CD14-positive monocyte (primary cell): Measurements from ENCODE around the gene SERPINB4. TPM values are rescaled to one million over a fixed set of nuclear protein-coding genes. Genes with fewer than 3 reads are reported as not detected.
"Not testable (repeated sequence)": the region's sequence is repeated elsewhere in the genome, so short reads cannot be mapped to it uniquely, and the experiment has no call there.

Experiments
- DNase-seq, 3 donors: peaks; one replicate each; pipeline ENCODE4 v3.0.0-alpha.2; 2011 to 2022
- H2AFZ ChIP-seq: 2 replicates; pipeline ENCODE4 v1.6.0; 2012; ENCODE audit warnings: mild to moderate bottlenecking, low read depth, low read length, inconsistent platforms; ENCODE audit not compliant: insufficient read depth, poor library complexity, severe bottlenecking
- H3K27ac ChIP-seq, 2 donors: 1 replicate in 1 of 2; 2 replicates in 1 of 2; pipeline ENCODE4 v1.5.1; 2012 to 2013; ENCODE audit warnings: low read length in 2 of 2, control low read depth in 1 of 2, inconsistent platforms in 1 of 2, low read depth in 1 of 2, mild to moderate bottlenecking in 1 of 2
- H3K27me3 ChIP-seq, 2 donors: one replicate each; pipeline versions ENCODE4 v1.6.0 to v1.6.1; 2011 to 2013; ENCODE audit warnings: low read length in 2 of 2; ENCODE audit not compliant: control insufficient read depth in 2 of 2, insufficient read depth in 2 of 2
- H3K36me3 ChIP-seq, 2 donors: replicated peaks in 1 of 2; 1 replicate in 1 of 2; 2 replicates in 1 of 2; pipeline versions ENCODE4 v1.5.1 to v1.6.1; 2012 to 2013; ENCODE audit warnings: low read length in 2 of 2, control low read depth in 1 of 2, inconsistent platforms in 1 of 2, mild to moderate bottlenecking in 1 of 2; ENCODE audit not compliant: insufficient read depth in 2 of 2, control insufficient read depth in 1 of 2
- H3K4me1 ChIP-seq, 2 donors: 1 replicate in 1 of 2; 2 replicates in 1 of 2; pipeline versions ENCODE4 v1.5.1 to v1.6.1; 2012 to 2013; ENCODE audit warnings: low read length in 2 of 2, control low read depth in 1 of 2, inconsistent platforms in 1 of 2, mild to moderate bottlenecking in 1 of 2, moderate library complexity in 1 of 2; ENCODE audit not compliant: insufficient read depth in 2 of 2, control insufficient read depth in 1 of 2
- H3K4me2 ChIP-seq: replicated peaks from 2 replicates; pipeline ENCODE3; 2012; ENCODE audit warnings: low read length, moderate library complexity, mild to moderate bottlenecking; ENCODE audit not compliant: poor library complexity, severe bottlenecking; ENCODE audit errors: extremely low read depth
- H3K4me3 ChIP-seq, 3 experiments: fragments of 200-600 bp in 1 of 3; sonication (generic) in 1 of 3; replicated peaks in 1 of 3; 1 replicate in 2 of 3; 2 replicates in 1 of 3; pipeline ENCODE4 v1.5.1; 2011 to 2013; ENCODE audit warnings: low read length in 3 of 3, mild to moderate bottlenecking in 3 of 3, control low read depth in 2 of 3, low read depth in 2 of 3, inconsistent platforms in 1 of 3, moderate library complexity in 1 of 3
- H3K79me2 ChIP-seq: 2 replicates; pipeline ENCODE4 v1.6.0; 2012; ENCODE audit warnings: mild to moderate bottlenecking, control low read depth, inconsistent platforms, low read length, moderate library complexity; ENCODE audit not compliant: insufficient read depth
- H3K9ac ChIP-seq: 2 replicates; pipeline ENCODE4 v1.6.0; 2017; ENCODE audit warnings: low read length, mild to moderate bottlenecking; ENCODE audit not compliant: insufficient read depth, poor library complexity, severe bottlenecking
- H3K9me3 ChIP-seq, 2 donors: replicated peaks in 1 of 2; 1 replicate in 1 of 2; 2 replicates in 1 of 2; pipeline versions ENCODE4 v1.5.1 to v1.6.1; 2012 to 2013; ENCODE audit warnings: low read length in 2 of 2, control low read depth in 1 of 2; ENCODE audit not compliant: control insufficient read depth in 1 of 2, insufficient read depth in 1 of 2
- H4K20me1 ChIP-seq: 2 replicates; pipeline ENCODE4 v1.6.0; 2012; ENCODE audit warnings: mild to moderate bottlenecking, low read length, control low read depth, moderate library complexity; ENCODE audit not compliant: insufficient read depth
- H3K27ac Mint-ChIP-seq, 7 donors: one replicate each; pipeline ENCODE4 v1.8.0; 2020; ENCODE audit warnings: mild to moderate bottlenecking in 7 of 7, mixed read lengths in 7 of 7, moderate library complexity in 6 of 7, inconsistent platforms in 2 of 7
- H3K27me3 Mint-ChIP-seq, 3 donors: one replicate each; pipeline ENCODE4 v1.8.0; 2021 to 2022; ENCODE audit warnings: low read depth in 3 of 3, mild to moderate bottlenecking in 3 of 3, mixed read lengths in 3 of 3, moderate library complexity in 3 of 3, inconsistent platforms in 1 of 3
- H3K36me3 Mint-ChIP-seq, 2 donors: one replicate each; pipeline ENCODE4 v1.8.0; 2020; ENCODE audit warnings: mixed read lengths in 2 of 2, inconsistent platforms in 1 of 2, mild to moderate bottlenecking in 1 of 2
- H3K4me1 Mint-ChIP-seq: one replicate; pipeline ENCODE4 v1.8.0; 2020; ENCODE audit warnings: mild to moderate bottlenecking, mixed read lengths
- H3K4me3 Mint-ChIP-seq, 2 donors: one replicate each; pipeline ENCODE4 v1.8.0; 2020; ENCODE audit warnings: mild to moderate bottlenecking in 2 of 2, mixed read lengths in 2 of 2, moderate library complexity in 1 of 2
- H3K9me3 Mint-ChIP-seq, 7 donors: one replicate each; pipeline ENCODE4 v1.8.0; 2020 to 2022; ENCODE audit warnings: mixed read lengths in 7 of 7, mild to moderate bottlenecking in 6 of 7, moderate library complexity in 6 of 7, inconsistent platforms in 2 of 7
- WGBS: methylation state at CpG from one replicate; pipeline ENCODE4 v1.1.5; 2013; ENCODE audit warnings: missing lambda C conversion rate; ENCODE audit not compliant: insufficient coverage; 5-methylcytosine and 5-hydroxymethylcytosine counted together
- intact Hi-C, 2 donors: fragments of 100-400 bp; cut with micrococcal nuclease; formaldehyde crosslinking; loops; one replicate each; pipeline versions ENCODE4 v1.15.0 to v1.15.1; 2023
- polyA plus RNA-seq, 3 donors: library from polyadenylated mRNA; depleted of rRNA in 1 of 3; unstranded in 2 of 3; stranded (reverse) in 1 of 3; fragments of 300-500 nt in 2 of 3; fragments of >200 nt in 1 of 3; fragmentation: Illumina TruSeq in 2 of 3; gene quantifications; 1 replicate in 2 of 3; 2 replicates in 1 of 3; pipeline ENCODE4 v1.2.3, GENCODE V29; 2012 to 2021
- TF ChIP-seq, protein P1 (sequence below): fragments of 200-600 bp; IDR thresholded peaks from one replicate; pipeline ENCODE4 v1.8.0; 2022; ENCODE audit warnings: antibody characterized with exemption, mild to moderate bottlenecking

SERPINB4 gene
- polyA plus RNA-seq, 3 donors: not detected

DNA sequence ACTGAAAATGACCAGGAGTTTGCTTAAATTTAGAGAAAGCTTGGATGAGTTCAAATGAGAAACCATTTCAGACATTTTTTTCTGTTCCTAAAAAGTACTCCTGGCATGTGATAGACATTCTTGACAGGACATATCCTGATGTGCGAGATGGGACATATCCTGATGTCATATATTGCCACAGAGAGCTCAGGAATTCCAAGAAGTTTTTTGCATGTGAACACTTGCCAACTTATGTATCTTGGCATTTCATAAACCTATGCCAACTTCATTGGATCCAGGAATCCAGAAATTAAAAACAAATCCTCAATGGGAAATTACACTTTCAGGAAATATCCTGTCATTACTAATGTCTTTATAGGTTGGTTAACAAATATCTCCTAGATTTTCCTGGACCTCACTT lies 20.5 kb upstream of the SERPINB4 start:
- no peaks in the 10 kb centered on the region for H3K4me1 Mint-ChIP-seq
- WGBS: 100% methylated on average over 1 of the region's 1 CpG
- H3K4me3 Mint-ChIP-seq: no peak overlapping the region

DNA sequence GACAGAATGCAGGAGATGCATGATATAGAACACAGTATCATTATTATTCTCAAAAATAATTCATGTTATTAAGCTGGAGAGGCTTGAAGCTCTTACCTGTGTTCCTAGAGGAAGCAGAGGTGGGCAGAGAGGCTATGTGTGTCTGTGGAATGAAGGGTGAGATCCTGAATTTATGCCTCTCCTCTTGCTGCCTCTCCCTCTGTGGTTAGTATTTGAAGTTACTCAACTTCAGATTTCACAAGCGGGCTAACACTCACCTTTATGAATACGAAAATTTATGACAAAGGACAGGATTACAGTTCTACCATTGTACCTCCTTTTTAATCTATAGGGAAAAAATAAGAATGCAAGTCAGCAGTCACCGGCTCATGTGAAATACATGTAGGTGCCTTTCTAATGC lies 17.7 kb upstream of the SERPINB4 start, which contains the start of gene SERPINB3:
SERPINB3 (minus strand) TSS at position 144 of the 400 bp plus-strand sequence. CDS start 677 bp downstream, outside the sequence.
- H2AFZ ChIP-seq, H3K27me3 Mint-ChIP-seq, intact Hi-C loops, H3K36me3 ChIP-seq, H3K4me3 ChIP-seq, H4K20me1 ChIP-seq, H3K4me2 ChIP-seq, H3K4me1 ChIP-seq, H3K27me3 ChIP-seq, H3K9me3 ChIP-seq, H3K27ac ChIP-seq, H3K79me2 ChIP-seq, DNase-seq, H3K4me1 Mint-ChIP-seq, H3K27ac Mint-ChIP-seq, H3K9ac ChIP-seq, H3K4me3 Mint-ChIP-seq, H3K36me3 Mint-ChIP-seq: not testable (repeated sequence)
- H3K9me3 Mint-ChIP-seq: peaks cover 0 to 19% (median 9%) of the 10 kb centered on the region in 7 donors
- no CpG with 5 or more reads among the region's 3 CpGs for WGBS

More for the DNA sequence above, 20.5 kb upstream of the SERPINB4 start:
- no peaks in the 10 kb centered on the region for H3K4me1 ChIP-seq
- H3K27me3 ChIP-seq: no peaks in the 10 kb centered on the region
- H3K36me3 ChIP-seq: no peaks in the 10 kb centered on the region
- H3K4me3 ChIP-seq: no peak overlapping the region
- no peak overlapping the region for H3K9ac ChIP-seq
- Mint-ChIP-seq H3K36me3 (no peaks in the 10 kb centered on the region), H3K9me3 (peaks cover 0 to 23% (median 12%) of the 10 kb centered on the region in 7 donors), H3K27me3 (peaks cover 0 to 4% (median 3%) of the 10 kb centered on the region in 3 donors), H3K27ac (no peak overlapping the region)
- H4K20me1 ChIP-seq: no peaks in the 10 kb centered on the region
- intact Hi-C loops: no loop called here
- H3K9me3 ChIP-seq: no peaks in the 10 kb centered on the region
- TF ChIP-seq, protein P1, sequence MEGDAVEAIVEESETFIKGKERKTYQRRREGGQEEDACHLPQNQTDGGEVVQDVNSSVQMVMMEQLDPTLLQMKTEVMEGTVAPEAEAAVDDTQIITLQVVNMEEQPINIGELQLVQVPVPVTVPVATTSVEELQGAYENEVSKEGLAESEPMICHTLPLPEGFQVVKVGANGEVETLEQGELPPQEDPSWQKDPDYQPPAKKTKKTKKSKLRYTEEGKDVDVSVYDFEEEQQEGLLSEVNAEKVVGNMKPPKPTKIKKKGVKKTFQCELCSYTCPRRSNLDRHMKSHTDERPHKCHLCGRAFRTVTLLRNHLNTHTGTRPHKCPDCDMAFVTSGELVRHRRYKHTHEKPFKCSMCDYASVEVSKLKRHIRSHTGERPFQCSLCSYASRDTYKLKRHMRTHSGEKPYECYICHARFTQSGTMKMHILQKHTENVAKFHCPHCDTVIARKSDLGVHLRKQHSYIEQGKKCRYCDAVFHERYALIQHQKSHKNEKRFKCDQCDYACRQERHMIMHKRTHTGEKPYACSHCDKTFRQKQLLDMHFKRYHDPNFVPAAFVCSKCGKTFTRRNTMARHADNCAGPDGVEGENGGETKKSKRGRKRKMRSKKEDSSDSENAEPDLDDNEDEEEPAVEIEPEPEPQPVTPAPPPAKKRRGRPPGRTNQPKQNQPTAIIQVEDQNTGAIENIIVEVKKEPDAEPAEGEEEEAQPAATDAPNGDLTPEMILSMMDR: no peak
- H3K4me2 ChIP-seq: no peak overlapping the region
- no peak for DNase-seq
- H3K27ac ChIP-seq: no peak overlapping the region
- no peak overlapping the region for H2AFZ ChIP-seq
- no peaks in the 10 kb centered on the region for H3K79me2 ChIP-seq

DNA sequence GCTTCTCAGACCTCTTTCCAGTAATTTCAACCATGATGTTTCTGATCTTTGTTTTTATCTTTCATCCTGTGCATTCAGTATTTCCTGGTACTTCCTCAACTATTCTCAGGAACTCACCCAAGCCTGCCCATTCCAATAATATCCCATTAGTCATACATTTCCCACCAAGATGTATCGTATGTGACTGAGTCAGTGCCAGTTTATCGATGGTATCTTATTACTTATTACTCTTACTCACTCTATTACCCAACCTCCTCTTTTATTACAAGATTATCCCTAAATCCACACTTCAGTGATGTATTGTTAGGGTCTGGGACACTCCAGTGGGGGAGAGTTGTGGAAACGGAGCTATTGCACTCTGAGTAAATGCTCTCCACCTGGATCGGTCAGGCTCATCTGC lies 14.9 kb upstream of the SERPINB4 start:
- H3K79me2 ChIP-seq, H3K9ac ChIP-seq, H3K4me3 Mint-ChIP-seq, DNase-seq, intact Hi-C loops, H3K36me3 Mint-ChIP-seq, H3K4me1 Mint-ChIP-seq, H3K27ac ChIP-seq, H3K27me3 Mint-ChIP-seq, H3K4me1 ChIP-seq, H3K4me2 ChIP-seq, H3K27me3 ChIP-seq, H3K27ac Mint-ChIP-seq, H3K36me3 ChIP-seq, H2AFZ ChIP-seq, H4K20me1 ChIP-seq, H3K9me3 Mint-ChIP-seq, H3K4me3 ChIP-seq, H3K9me3 ChIP-seq: not testable (repeated sequence)
- no CpG with 5 or more reads among the region's 4 CpGs for WGBS

DNA sequence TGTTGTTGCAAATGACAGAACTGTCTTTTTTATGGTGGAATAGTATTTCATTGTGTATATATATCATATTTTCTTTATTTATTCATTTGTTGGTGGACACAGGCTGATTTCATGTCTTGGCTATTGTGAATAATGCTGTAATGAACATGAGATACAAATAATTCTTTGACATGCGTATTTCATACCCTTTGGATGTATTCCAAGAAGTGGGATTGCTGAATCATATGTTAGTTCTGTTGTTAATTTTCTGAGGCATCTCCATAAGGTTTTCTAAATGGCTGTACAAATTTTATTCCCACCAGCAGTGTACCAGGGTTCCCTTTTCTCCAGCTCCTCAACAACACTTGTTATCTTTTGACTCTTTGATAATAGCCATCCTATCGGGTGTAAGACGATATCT lies 6.2 kb upstream of the SERPINB4 start:
- H3K9ac ChIP-seq, H3K36me3 Mint-ChIP-seq, H3K9me3 ChIP-seq, H3K9me3 Mint-ChIP-seq, H3K36me3 ChIP-seq, H4K20me1 ChIP-seq, H3K79me2 ChIP-seq, H3K27me3 ChIP-seq, H3K27me3 Mint-ChIP-seq, H3K4me1 ChIP-seq, DNase-seq, H3K4me3 Mint-ChIP-seq, H2AFZ ChIP-seq, H3K4me2 ChIP-seq, H3K27ac Mint-ChIP-seq, intact Hi-C loops, H3K27ac ChIP-seq, H3K4me3 ChIP-seq, H3K4me1 Mint-ChIP-seq: not testable (repeated sequence)
- no CpG with 5 or more reads among the region's 3 CpGs for WGBS
